H7 (cell line): ENCODE results near the gene FOXC1. TPM values are rescaled to one million over a fixed set of nuclear protein-coding genes. Genes with fewer than 3 reads are reported as not detected.

ENCODE experiments used
- DNase-seq: peaks from one replicate; pipeline ENCODE4 v3.0.0; 2012
- H3K27me3 ChIP-seq: 2 replicates; pipeline ENCODE4 v1.6.0; 2011; ENCODE audit warnings: mild to moderate bottlenecking, low read length; ENCODE audit not compliant: control insufficient read depth, insufficient read depth
- H3K36me3 ChIP-seq: replicated peaks from 2 replicates; pipeline ENCODE4 v1.5.1; 2011; ENCODE audit warnings: low read length; ENCODE audit not compliant: control insufficient read depth, insufficient read depth
- H3K4me3 ChIP-seq: 2 replicates; pipeline ENCODE4 v1.5.1; 2011; ENCODE audit warnings: low read depth, mild to moderate bottlenecking, control low read depth, low read length, moderate library complexity; ENCODE audit not compliant: insufficient read depth
- total RNA-seq: library from RNA; depleted of rRNA; stranded (reverse); fragments of >200 nt; shearing (Covaris generic); gene quantifications from 2 replicates; pipeline ENCODE4 v1.2.3, GENCODE V29; 2014

The FOXC1 gene
- total RNA-seq, 1 experiment from 2014 or later, result 3.7 TPM

GRCh38 chr6:1600063-1600763 lies 9.5 kb upstream of the FOXC1 start:
- Histone ChIP-seq H3K27me3 (peaks cover 23% of the 10 kb centered on the region), H3K4me3 (no peak overlapping the region), H3K36me3 (no peaks in the 10 kb centered on the region)
- no peak for DNase-seq

- Histone ChIP-seq H3K4me3 (no peak overlapping the region), H3K27me3 (peaks cover 28% of the 10 kb centered on the region), H3K36me3 (no peaks in the 10 kb centered on the region)
- no peak for DNase-seq
Observed at GRCh38 chr6:1600764-1601157, 9.0 kb upstream of the FOXC1 start.

- H3K27me3 ChIP-seq, result peaks cover 32% of the 10 kb centered on the region
- DNase-seq, result peak; percentile 35
Observed at GRCh38 chr6:1601158-1602048, 8.3 kb upstream of the FOXC1 start.

GRCh38 chr6:1602049-1602713 lies 7.5 kb upstream of the FOXC1 start:
- peaks cover 39% of the 10 kb centered on the region for H3K27me3 ChIP-seq
- DNase-seq, result no peak

More at GRCh38 chr6:1601158-1602048, 8.3 kb upstream of the FOXC1 start:
- no peaks in the 10 kb centered on the region for H3K36me3 ChIP-seq
- no peak overlapping the region for H3K4me3 ChIP-seq

GRCh38 chr6:1603708-1604107 lies 6.0 kb upstream of the FOXC1 start:
- H3K4me3 ChIP-seq, result no peak overlapping the region
- no peaks in the 10 kb centered on the region for H3K36me3 ChIP-seq
- DNase-seq, result no peak
- H3K27me3 ChIP-seq, result peaks cover 50% of the 10 kb centered on the region

More at GRCh38 chr6:1602049-1602713, 7.5 kb upstream of the FOXC1 start:
- no peak overlapping the region for H3K4me3 ChIP-seq
- H3K36me3 ChIP-seq, result no peaks in the 10 kb centered on the region

- Histone ChIP-seq H3K27me3 (peaks cover 56% of the 10 kb centered on the region), H3K4me3 (peak overlapping the region; percentile 39), H3K36me3 (no peaks in the 10 kb centered on the region)
- peak; percentile 95 for DNase-seq
Observed at GRCh38 chr6:1604158-1605003, 5.3 kb upstream of the FOXC1 start.

- no peaks in the 10 kb centered on the region for H3K36me3 ChIP-seq
- DNase-seq, result peak; percentile 74
- peaks cover 59% of the 10 kb centered on the region for H3K27me3 ChIP-seq
- peak overlapping the region; percentile 39 for H3K4me3 ChIP-seq
Observed at GRCh38 chr6:1605004-1605892, 4.5 kb upstream of the FOXC1 start.

GRCh38 chr6:1605893-1606779 lies 3.6 kb upstream of the FOXC1 start:
- Histone ChIP-seq H3K4me3 (peak overlapping the region; percentile 10; the same call in 1 of the 2 replicates), H3K36me3 (no peaks in the 10 kb centered on the region), H3K27me3 (peaks cover 68% of the 10 kb centered on the region)
- DNase-seq, result peak; percentile 60

- DNase-seq, result peak; percentile 83
- Histone ChIP-seq H3K27me3 (peaks cover 76% of the 10 kb centered on the region), H3K36me3 (no peaks in the 10 kb centered on the region), H3K4me3 (peak overlapping the region; percentile 10)
Observed at GRCh38 chr6:1606780-1607515, 2.8 kb upstream of the FOXC1 start.

- peak; percentile 93 for DNase-seq
- peak overlapping the region; percentile 26 for H3K4me3 ChIP-seq
- H3K36me3 ChIP-seq, result no peaks in the 10 kb centered on the region
- peaks cover 83% of the 10 kb centered on the region for H3K27me3 ChIP-seq
Observed at GRCh38 chr6:1607516-1608221, 2.0 kb upstream of the FOXC1 start.

- Histone ChIP-seq H3K4me3 (peak overlapping the region; percentile 26; the same call in 1 of the 2 replicates), H3K27me3 (peaks cover 88% of the 10 kb centered on the region)
- peak; percentile 72 for DNase-seq
Observed at GRCh38 chr6:1608222-1609040, 1.3 kb upstream of the FOXC1 start.

More at GRCh38 chr6:1608222-1609040, 1.3 kb upstream of the FOXC1 start:
- H3K36me3 ChIP-seq, result no peaks in the 10 kb centered on the region
